Measurements from ENCODE around the gene USP14.

DNA sequence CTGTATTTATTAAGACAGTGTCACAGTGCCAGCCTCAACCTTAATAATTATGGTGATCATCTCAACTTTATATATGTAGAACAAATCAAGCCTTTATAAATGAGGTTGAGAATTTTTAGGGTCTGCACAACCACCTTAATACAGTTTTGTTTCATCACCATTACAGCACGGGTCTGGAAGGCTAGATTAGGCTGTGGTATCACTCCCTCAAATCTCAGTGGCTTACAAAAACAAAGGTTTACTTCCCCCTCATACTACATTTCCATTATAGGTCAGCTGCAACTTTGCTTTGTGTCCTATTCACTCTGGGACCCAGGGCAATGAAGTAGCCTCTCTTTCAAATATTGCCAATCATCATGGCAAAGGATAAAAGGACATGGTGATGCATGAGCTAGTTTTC lies 23.3 kb upstream of the USP14 start:
- TF ChIP-seq, protein P1, sequence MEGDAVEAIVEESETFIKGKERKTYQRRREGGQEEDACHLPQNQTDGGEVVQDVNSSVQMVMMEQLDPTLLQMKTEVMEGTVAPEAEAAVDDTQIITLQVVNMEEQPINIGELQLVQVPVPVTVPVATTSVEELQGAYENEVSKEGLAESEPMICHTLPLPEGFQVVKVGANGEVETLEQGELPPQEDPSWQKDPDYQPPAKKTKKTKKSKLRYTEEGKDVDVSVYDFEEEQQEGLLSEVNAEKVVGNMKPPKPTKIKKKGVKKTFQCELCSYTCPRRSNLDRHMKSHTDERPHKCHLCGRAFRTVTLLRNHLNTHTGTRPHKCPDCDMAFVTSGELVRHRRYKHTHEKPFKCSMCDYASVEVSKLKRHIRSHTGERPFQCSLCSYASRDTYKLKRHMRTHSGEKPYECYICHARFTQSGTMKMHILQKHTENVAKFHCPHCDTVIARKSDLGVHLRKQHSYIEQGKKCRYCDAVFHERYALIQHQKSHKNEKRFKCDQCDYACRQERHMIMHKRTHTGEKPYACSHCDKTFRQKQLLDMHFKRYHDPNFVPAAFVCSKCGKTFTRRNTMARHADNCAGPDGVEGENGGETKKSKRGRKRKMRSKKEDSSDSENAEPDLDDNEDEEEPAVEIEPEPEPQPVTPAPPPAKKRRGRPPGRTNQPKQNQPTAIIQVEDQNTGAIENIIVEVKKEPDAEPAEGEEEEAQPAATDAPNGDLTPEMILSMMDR (IDR thresholded peaks at IDR 0.05 in 2 of 3, conservative IDR thresholded peaks at IDR 0.05 in 1 of 3; ENCODE audit: borderline replicate concordance in 1 of 3, insufficient read depth in 1 of 3, low read depth in 2 of 3, low read length in 2 of 3) = no peak
- TF ChIP-seq POLR2A (IDR thresholded peaks at IDR 0.05; ENCODE audit: borderline replicate concordance, extremely low read depth, insufficient read depth, insufficient read length) (no peak), POLR2AphosphoS5 (IDR thresholded peaks at IDR 0.05; ENCODE audit: low read depth, low read length) (no peak), FOSL1 (IDR thresholded peaks at IDR 0.05; ENCODE audit: low read depth) (no peak)
- TF ChIP-seq, protein P2, sequence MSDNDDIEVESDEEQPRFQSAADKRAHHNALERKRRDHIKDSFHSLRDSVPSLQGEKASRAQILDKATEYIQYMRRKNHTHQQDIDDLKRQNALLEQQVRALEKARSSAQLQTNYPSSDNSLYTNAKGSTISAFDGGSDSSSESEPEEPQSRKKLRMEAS (IDR thresholded peaks at IDR 0.05) = no peak
